Measurements from ENCODE around the gene CDH4.

GRCh38 chr20:61567204-61567603 is 315.1 kb downstream of the CDH4 start:
- TF ChIP-seq CTCF (conservative IDR thresholded peaks at IDR 0.05; ENCODE audit: low read depth, low read length) (no peak), FOS (IDR thresholded peaks at IDR 0.05; ENCODE audit: low read depth, low read length) (no peak), POLR2A (IDR thresholded peaks at IDR 0.05; ENCODE audit: low read depth, low read length) (no peak), RCOR1 (IDR thresholded peaks at IDR 0.05; ENCODE audit: insufficient replicate concordance, low read length) (no peak), NFE2L2 (IDR thresholded peaks at IDR 0.05; ENCODE audit: low read depth, low read length) (no peak), USF2 (IDR thresholded peaks at IDR 0.05; ENCODE audit: low read depth, low read length) (no peak), SMC3 (IDR thresholded peaks at IDR 0.05; ENCODE audit: low read depth, low read length) (no peak), CHD1 (IDR thresholded peaks at IDR 0.05; ENCODE audit: low read depth, low read length) (no peak), RAD21 (IDR thresholded peaks at IDR 0.05; ENCODE audit: low read length) (no peak), ELK1 (IDR thresholded peaks at IDR 0.05; ENCODE audit: borderline replicate concordance, low read depth, low read length) (no peak)

Measured in IMR-90 (cell line).